Hematopoietic multipotent progenitor cell treated with erythropoietin and hydrocortisone succinate and interleukin-3 and kit ligand, for 6 days (in vitro differentiated cells): Measurements from ENCODE around the gene EPC2.

Experiments used
- DNase-seq: peaks from one replicate; pipeline ENCODE4 v3.0.0-alpha.2; 2015

EPC2 gene

DNA sequence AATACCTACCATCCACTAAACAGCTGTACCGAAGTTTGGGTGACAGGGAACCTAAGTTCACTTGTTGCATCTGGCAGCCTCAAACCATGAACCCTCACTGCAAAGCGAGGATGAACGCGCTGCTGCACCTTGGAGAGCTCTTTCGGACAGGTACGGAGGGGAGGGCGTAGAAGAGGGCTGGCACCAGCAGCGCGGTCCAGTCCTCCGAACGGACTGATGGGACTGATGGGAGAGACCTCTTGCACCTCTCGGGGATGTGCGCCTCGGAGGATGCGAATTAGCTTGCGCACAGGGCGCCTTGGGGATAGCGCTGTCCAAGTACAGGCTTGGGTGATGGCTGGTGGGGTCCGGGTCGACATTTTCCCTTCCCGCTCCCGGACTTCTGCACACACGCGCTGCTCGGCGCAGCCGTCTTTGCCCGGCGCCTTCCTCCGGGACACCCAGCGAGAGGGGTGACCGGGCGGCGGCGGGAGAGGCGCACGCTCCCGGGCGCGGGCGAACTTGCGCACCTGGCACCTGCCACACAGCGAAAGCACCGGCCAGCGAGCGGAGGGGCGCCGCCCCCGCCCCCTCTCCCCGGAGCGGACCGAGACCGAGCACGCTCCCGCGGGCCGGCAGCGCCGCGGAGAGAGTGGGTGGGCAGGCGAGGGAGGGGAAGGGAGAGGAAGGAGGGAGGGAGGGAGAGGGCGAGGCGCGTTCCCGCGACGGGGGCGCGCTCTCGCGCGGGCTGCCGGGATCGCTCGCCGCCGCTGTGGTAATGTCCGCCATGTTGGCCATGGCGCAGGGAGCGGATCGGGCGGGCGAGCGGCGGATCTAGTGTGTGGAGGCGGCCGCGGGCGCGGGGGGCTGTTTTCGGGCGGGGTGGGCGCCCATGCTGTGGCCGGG lies at the start of gene EPC2:
Gene EPC2, plus strand, starts transcription at position 754 of the 885 bp plus-strand sequence. CDS start 267 bp downstream, outside the sequence.
- DNase-seq: peak; percentile 87

GRCh38 chr2:148596018-148596417 lies 48.5 kb upstream of the EPC2 start:
- DNase-seq: peak; percentile 21

DNA sequence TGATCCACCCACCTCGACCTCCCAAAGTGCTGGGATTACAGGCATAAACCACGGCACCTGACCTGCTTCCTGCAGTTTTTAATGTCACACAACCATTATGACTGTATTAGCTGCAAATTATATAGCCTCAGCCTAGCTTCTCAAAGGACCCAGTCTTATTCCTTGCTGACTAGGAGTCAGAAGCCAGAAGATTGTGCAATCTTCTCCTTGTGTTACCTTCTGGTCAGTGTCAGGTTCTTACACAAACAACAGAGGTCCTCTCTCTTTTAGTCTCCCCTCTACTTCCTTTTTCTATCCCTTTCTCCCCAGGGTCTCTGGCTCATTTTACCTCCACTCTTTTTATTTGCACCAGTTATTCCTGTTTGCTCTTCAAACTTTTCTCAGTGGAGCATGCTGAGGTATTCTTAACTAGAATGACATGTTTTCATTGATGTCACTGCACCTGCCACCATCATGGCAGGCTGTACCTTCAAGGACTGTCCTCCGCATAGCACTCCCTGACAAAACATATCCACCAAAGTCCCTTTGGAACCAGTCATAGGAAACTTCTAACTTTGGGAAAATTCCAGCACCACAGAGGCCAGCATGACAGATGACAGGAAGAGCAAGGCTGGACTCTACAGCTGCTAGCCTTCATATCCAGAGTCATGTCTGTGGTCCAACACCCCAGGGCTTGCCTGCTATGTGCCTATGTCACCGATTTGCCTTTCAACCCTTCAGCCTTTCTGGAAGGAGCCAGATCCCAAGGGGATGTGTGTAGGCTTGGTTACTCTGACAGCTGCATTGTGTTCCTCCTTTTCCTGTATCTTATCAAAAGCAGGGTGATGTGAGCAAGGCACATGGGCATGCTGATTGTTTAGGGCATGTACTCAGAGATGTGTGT lies 45.2 kb upstream of the EPC2 start:
- no peak for DNase-seq

DNA sequence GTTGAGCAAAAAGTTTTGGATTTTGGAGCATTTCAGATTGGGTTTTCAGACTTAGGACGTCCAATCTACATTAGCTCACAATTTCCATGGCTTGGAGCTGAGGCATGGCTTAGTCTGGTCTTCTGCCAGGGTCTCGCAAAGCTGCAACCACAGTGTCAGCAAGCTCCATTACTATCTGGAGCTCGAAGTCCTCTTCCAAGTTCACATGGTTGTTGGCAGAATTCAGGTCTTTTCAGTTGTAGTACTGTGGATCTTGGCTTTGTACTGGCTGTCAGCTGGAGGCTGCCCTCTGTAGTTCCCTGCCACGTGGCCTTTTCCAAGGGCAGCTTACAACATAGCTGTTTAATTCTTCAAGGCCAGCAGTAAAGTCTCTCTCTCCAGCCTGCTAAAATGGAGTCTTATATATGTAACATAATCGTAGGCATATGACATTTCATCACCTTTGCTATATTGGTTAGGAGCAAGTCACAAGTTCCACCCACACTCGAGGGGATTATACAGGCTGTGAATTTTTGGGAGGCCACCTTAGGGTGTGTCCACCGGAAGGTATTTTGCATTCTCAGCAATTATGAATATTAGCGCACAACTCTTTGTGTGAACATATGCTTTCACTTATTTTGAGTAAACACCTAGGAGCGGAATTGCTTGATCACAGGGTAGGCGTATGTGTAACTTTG lies 41.5 kb upstream of the EPC2 start:
- no peak for DNase-seq

- no peak for DNase-seq
These were observed 41.0 kb upstream of the EPC2 start for GRCh38 chr2:148603562-148603920.

DNA sequence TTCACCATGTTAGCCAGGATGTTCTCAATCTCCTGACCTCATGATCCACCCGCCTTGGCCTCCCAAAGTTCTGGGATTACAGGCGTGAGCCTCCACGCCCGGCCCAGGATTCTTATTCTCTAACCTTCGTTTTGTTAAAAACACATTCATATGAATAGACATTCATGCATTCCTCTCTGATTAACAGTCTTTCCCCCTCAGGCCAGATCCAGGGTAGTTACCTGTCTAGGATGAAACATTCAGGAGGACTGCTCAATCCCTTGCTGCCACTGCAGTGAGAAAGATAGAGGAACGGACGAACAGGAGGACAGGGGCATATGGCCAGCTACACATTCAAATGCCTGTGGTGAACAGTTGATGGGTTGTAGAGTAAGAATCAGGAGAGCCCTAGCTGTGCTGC lies 39.6 kb upstream of the EPC2 start:
- DNase-seq: no peak

- no peak for DNase-seq
These were observed 37.0 kb upstream of the EPC2 start for GRCh38 chr2:148607566-148607965.

GRCh38 chr2:148613231-148614013 lies 31.1 kb upstream of the EPC2 start:
- DNase-seq: no peak

- DNase-seq: no peak
These were observed 30.6 kb upstream of the EPC2 start for GRCh38 chr2:148614014-148614321.

DNA sequence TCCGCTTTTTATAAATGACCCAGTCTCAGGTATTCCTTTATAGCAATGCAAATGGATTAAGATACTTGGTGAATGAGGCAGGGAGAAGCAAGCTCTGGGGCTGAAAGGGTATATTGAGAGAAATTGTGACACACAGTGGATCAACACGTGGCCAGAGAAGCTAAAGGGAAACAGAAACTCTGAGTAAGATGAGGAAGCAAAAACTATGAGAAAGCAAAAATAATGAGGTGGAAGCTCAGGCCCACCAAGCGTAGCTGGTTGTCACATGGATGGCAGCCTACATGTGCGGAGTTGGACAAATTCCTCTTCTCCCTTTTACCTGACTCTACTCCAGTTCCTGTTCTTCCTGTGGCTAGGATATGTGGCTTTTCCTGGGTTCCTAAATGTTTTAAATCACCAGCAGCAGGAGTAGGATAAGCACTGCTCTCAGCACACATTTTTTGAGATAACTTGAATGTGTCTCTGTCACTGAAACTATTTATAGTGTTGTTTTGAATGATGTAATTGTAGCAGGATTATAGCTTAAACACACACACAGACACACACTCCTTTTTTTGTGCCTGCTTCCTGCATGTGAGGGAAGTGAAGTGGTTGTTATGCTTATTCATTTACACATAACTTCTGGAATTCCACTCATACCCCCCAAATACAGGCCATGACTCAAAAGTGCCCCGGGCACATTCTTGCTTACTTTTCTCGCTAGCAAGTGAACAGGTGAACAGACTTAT lies 30.1 kb upstream of the EPC2 start:
- DNase-seq: peak; percentile 46

- DNase-seq: no peak
These were observed 29.1 kb upstream of the EPC2 start for GRCh38 chr2:148615381-148615841.

GRCh38 chr2:148616662-148617061 lies 27.9 kb upstream of the EPC2 start:
- DNase-seq: no peak

DNA sequence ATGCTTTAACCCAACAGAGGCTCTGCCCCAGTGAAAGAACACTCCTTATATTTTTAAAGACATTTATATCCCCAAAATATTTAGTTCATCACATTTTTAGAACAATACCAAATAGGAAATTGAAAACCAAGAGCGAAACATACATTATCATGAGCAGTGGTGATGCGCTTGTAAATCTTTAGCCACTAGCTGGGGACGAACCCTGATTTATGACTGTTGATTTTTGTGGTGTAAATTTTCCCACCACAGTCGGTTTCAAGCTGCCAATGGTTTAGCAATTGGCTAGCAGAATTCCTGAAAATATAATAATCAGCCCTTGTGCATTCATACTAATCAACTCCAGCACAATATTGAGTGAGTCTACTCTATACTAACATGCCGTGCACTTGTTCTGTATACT lies 27.3 kb upstream of the EPC2 start:
- DNase-seq: no peak

GRCh38 chr2:148619560-148620195 lies 24.9 kb upstream of the EPC2 start:
- DNase-seq: no peak

- DNase-seq: no peak
These were observed 22.2 kb upstream of the EPC2 start for GRCh38 chr2:148622366-148622765.

GRCh38 chr2:148623086-148623485 lies 21.5 kb upstream of the EPC2 start:
- DNase-seq: no peak

DNA sequence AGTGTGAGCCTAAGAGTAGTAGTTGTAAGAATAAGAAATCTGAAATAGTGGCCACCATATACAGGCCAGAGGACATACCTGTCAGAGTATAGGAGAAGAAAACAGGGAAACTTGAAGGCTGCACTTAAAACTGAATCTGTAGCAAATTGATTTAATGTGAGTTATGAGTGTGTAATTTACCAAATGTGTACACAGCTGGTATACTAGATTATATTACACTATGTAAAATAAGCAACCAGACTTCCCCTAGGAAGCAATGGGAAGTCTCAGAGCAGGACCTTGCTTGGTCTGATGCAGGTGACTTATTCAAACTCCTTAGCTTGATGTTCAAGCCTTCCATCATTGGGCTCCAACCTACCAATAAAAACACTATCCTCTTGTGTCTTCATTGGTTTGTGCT lies 17.3 kb upstream of the EPC2 start:
- DNase-seq: no peak

DNA sequence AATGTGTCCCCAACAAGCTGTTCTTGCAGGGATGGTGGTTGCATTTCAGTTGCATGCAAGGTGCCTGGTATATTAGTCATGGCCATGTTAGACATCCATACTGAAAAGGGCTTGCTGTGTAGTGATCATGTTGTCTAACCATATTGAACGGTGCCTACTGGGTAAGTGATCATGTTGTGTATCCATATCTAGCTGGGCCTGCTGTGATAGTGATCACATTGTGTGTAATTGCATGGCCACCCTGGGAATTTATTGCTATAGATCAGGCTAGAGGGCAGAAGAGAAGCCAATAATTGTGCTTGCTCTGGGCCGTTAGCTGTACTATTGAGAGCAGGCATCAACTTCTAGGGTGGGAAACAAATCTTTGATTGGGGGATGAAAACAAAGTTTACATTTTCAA lies 9.8 kb upstream of the EPC2 start:
- DNase-seq: no peak

DNA sequence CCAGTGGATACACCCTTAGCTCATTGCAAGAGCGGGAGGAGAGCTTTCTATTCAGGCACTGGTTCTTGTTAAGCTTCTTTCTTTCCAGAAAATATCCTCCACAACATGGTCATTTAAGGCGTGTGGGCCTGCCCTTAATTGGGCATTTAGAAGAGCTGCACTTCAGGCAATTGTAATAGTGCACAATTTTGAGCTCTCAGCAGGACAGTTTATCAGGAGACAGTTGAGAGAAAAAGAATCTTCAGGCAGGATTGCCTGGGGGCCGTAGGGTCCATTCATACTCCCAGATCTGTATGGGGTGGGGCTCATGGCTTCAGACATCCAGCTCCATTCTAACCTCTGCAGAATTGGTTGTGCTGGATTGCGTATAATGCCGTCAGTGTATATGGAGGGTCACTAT lies 6.0 kb upstream of the EPC2 start:
- DNase-seq: no peak

DNA sequence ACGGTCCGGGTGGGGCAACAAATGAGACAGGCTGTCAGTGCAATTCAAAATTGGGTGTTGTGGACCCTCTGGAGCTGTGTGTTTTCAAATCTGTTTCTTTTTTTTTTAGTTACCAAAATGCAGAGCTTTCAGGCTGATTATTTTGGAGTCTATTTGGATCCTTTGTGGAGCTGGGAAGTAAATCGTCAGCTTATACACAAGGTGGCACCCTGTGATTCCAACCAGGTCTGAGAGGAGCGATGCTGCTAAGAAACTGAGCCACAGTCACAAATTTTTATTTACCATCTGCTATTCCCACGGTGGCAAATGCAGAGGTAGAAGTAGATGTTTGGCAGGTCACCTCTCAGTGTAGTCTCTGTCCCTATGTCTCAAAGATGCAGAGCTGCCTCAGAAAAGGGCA lies 3.8 kb upstream of the EPC2 start:
- no peak for DNase-seq

DNA sequence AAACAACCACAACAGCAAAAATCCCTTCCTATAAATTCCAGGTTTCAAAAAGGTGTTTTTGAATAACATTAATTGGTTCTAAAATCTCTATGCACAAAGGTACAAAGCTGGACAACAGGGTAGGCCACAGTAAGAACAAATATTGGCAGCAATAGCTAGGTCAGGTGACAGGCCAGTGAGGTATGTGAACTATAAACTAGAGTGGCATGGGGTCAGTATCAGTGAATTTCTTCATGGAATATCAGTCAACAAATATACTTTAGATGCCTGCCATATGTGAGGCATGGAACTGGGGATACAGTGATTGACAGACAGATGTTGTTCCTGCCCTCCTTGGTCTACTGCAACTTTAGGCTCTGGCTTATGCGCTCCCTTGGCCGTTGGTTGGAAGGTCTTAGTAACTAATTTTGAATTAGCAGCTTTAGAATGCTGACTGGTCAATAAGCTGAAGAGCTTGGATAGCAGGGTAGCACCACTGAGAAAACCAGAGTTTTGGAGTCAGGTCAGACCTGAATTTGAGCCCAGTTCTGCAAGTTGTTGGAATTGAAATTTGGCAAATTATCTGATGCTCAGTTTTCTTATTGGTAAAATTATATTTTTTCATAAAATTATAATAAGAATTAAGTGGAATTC lies 2.3 kb upstream of the EPC2 start:
- no peak for DNase-seq
